Pulmonary artery endothelial cell (primary cell): ENCODE results near the gene POLR1D. TPM values are rescaled to one million over a fixed set of nuclear protein-coding genes. Genes with fewer than 3 reads are reported as not detected.
"Not testable (repeated sequence)": the region's sequence is repeated elsewhere in the genome, so short reads cannot be mapped to it uniquely, and the experiment has no call there.

Source experiments
- DNase-seq: peaks from one replicate; pipeline ENCODE4 v3.0.0-alpha.2; 2011; ENCODE audit warnings: low read depth, low spot score
- total RNA-seq: library from RNA; depleted of rRNA; stranded (reverse); fragments of >200 nt; gene quantifications from 2 replicates; pipeline ENCODE4 v1.2.3, GENCODE V29; 2014

Gene POLR1D
- total RNA-seq, 1 donor from 2014 or later = 103 TPM

GRCh38 chr13:27617881-27618321 is 3.8 kb upstream of the POLR1D start:
- DNase-seq = no peak

GRCh38 chr13:27619093-27619727 is 2.5 kb upstream of the POLR1D start:
- no peak for DNase-seq

GRCh38 chr13:27619728-27620376 is 1.8 kb upstream of the POLR1D start:
- no peak for DNase-seq

GRCh38 chr13:27620377-27621115 is 1.1 kb upstream of the POLR1D start, which contains the start of gene LNX2:
LNX2 (minus strand) TSS chr13:27620529; CDS start chr13:27581703, 38,826 bp downstream.
- DNase-seq = peak; percentile 87

GRCh38 chr13:27621116-27621365 is 651 bp upstream of the POLR1D start:
- DNase-seq = no peak

- DNase-seq = no peak
Measured at GRCh38 chr13:27622102-27622820, 569 bp downstream of the POLR1D start.

- no peak for DNase-seq
Measured at GRCh38 chr13:27622881-27623280, 1.2 kb downstream of the POLR1D start.

GRCh38 chr13:27624071-27624470 is 2.4 kb downstream of the POLR1D start:
- DNase-seq = no peak

- DNase-seq = no peak
Measured at GRCh38 chr13:27625839-27626238, 4.1 kb downstream of the POLR1D start.

- no peak for DNase-seq
Measured at GRCh38 chr13:27627380-27627779, 5.7 kb downstream of the POLR1D start.

GRCh38 chr13:27628081-27628480 is 6.4 kb downstream of the POLR1D start:
- no peak for DNase-seq

- not testable (repeated sequence) for DNase-seq
Measured at GRCh38 chr13:27628766-27629165, 7.1 kb downstream of the POLR1D start.

- DNase-seq = no peak
Measured at GRCh38 chr13:27631156-27631555, 9.5 kb downstream of the POLR1D start.

GRCh38 chr13:27631665-27632064 is 10.0 kb downstream of the POLR1D start:
- DNase-seq = no peak

GRCh38 chr13:27632214-27632613 is 10.5 kb downstream of the POLR1D start:
- no peak for DNase-seq

GRCh38 chr13:27632648-27633047 is 11.0 kb downstream of the POLR1D start:
- DNase-seq = no peak

- DNase-seq = no peak
Measured at GRCh38 chr13:27634231-27634630, 12.5 kb downstream of the POLR1D start.

GRCh38 chr13:27634791-27635190 is 13.1 kb downstream of the POLR1D start:
- no peak for DNase-seq

- DNase-seq = no peak
Measured at GRCh38 chr13:27635266-27635665, 13.6 kb downstream of the POLR1D start.

GRCh38 chr13:27636589-27637288 is 15.0 kb downstream of the POLR1D start:
- DNase-seq = no peak

- DNase-seq = no peak
Measured at GRCh38 chr13:27637289-27637626, 15.6 kb downstream of the POLR1D start.

GRCh38 chr13:27638001-27638400 is 16.3 kb downstream of the POLR1D start:
- no peak for DNase-seq
